ENCODE measurements around the gene FBXO36. TPM values are rescaled to one million over a fixed set of nuclear protein-coding genes. Genes with fewer than 3 reads are reported as not detected.
"Not testable (repeated sequence)": the region's sequence is repeated elsewhere in the genome, so short reads cannot be mapped to it uniquely, and the experiment has no call there.

The FBXO36 gene
- total and polyA plus RNA-seq, 10 of the 15 experiments (the other 5 are each of a cell fraction or from before 2014, with no cell fraction given): 0.79 to 2.7 (median 1.3) TPM

DNA sequence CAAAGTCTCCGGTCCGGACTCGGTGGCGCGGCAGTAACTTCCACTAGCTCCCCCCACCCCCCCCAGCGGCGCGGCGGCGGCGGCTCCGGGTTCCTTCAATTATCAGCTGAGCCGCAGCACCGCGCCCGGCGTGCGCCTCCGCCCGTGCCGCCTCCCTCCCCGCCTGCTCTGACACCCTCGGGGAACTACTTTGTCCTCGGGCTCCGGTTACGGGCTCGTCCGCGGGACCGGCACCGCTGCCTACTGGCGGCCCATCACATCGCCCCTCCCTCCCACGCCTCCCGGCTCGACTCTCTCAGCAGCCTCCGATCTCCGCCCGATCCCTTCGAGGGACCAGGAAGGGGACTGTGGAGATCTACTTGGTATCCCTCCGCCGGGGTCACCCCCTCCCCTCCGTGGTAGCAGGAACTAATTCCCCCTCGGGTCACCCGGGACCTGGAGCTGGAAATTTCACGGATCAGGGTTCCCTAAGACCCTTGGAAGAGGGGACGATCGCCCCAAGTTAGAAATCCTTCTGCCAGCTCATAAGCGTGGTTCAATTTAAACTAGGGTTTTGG is 333 bp upstream of the FBXO36 start, which contains the start of gene TRIP12 (continued):
- TF ChIP-seq CBFB (IDR thresholded peaks at IDR 0.05; ENCODE audit: low read depth) (0 out of 2 replicates have a peak, but pooled peaks have one; percentile 53), KDM1A (IDR thresholded peaks at IDR 0.05; ENCODE audit: borderline replicate concordance) (no peak), HDAC2 (IDR thresholded peaks at IDR 0.05) (no peak), EED (IDR thresholded peaks at IDR 0.05; ENCODE audit: low read depth) (peak; percentile 63), POLR2AphosphoS5 (IDR thresholded peaks at IDR 0.05; ENCODE audit: low read length) (no peak), BMI1 (IDR thresholded peaks at IDR 0.05; ENCODE audit: borderline replicate concordance) (no peak), POLR2A (IDR thresholded peaks at IDR 0.05; ENCODE audit: low read depth, low read length) (peak; percentile 63)

DNA sequence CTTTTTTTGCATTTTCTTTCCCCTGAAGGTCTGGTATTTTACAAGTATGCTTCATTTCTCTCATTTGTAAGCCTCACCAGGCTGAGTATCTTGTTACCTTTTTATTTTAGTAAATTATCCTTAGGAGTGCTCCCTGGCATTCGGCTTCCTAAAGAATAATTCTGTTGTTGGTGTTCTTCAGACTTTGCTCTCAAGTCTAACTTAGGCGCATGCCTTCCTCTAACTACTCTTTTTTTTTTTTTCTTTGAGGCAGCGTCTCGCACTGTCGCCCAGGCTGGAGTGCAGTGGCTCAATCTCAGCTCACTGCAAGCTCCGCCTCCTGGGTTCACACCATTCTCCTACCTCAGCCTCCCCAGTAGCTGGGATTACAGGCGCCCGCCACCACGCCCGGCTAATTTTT is 2.2 kb downstream of the FBXO36 start:
- 96% methylated on average over 10 of the region's 10 CpGs for WGBS (ENCODE audit: insufficient coverage, insufficient replicate concordance, low lambda C conversion rate, missing lambda C conversion rate)
- SMC1A ChIA-PET (ENCODE audit: uncharacterized antibody, unreplicated experiment); RAD21 ChIA-PET (ENCODE audit: unreplicated experiment); FAIRE-seq; H3K27me3 ChIP-seq (replicated peaks in 1 of 2; ENCODE audit: control insufficient read depth in 2 of 2, insufficient read depth in 2 of 2, low read length in 1 of 2); H2AFZ ChIP-seq (ENCODE audit: control insufficient read depth, low read depth, low read length); in situ Hi-C loops (cut with MboI); H3K9ac ChIP-seq (ENCODE audit: control insufficient read depth, insufficient read depth, low read length); DNase-seq (ENCODE audit: low read depth, low spot score); CTCF ChIA-PET; intact Hi-C loops (cut with micrococcal nuclease; ENCODE audit: unreplicated experiment); H3K4me2 ChIP-seq (ENCODE audit: control insufficient read depth, insufficient read depth); POLR2A ChIA-PET; H3K27ac ChIP-seq (ENCODE audit: control insufficient read depth, insufficient read depth); H3K4me1 ChIP-seq (ENCODE audit: control insufficient read depth, insufficient read depth, low read length); BruUV-seq (replicated peaks); H3K4me3 ChIP-seq; ATAC-seq; H4K20me1 ChIP-seq (ENCODE audit: control insufficient read depth, insufficient read depth); H3K9me3 ChIP-seq (replicated peaks; ENCODE audit: control insufficient read depth, insufficient read depth, low read length); H3K36me3 ChIP-seq (ENCODE audit: control insufficient read depth in 2 of 2, insufficient read depth in 2 of 2, low read length in 1 of 2): not testable (repeated sequence)
- peaks cover 25% of the 10 kb centered on the region for H3K79me2 ChIP-seq (ENCODE audit: control insufficient read depth, insufficient read depth, low read length)

DNA sequence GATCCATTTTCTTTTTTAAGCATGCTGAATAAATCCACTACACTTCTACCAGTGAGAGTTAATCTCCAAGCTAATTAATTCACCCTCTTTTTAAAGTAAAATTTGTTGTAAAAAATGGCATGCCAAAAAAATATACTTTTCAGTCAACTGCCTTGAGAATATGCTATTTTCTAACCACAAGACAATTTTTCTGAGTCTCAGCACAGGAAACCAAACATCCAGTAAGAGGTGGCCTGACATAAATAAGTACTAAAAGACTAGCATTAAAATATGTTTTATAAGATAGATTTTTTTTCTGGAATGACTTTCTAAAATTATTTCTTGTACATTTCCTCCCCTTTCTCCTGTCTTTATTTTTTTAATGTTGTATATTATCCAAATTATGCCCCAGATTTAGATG is 2.9 kb downstream of the FBXO36 start:
- intact Hi-C loops (cut with micrococcal nuclease; ENCODE audit: unreplicated experiment): no loop called here
- Histone ChIP-seq H2AFZ (ENCODE audit: control insufficient read depth, low read depth, low read length) (no peak overlapping the region), H3K4me2 (ENCODE audit: control insufficient read depth, insufficient read depth) (no peak overlapping the region), H3K36me3 (ENCODE audit: control insufficient read depth in 2 of 2, insufficient read depth in 2 of 2, low read length in 1 of 2) (no peaks in the 10 kb centered on the region), H4K20me1 (ENCODE audit: control insufficient read depth, insufficient read depth) (no peaks in the 10 kb centered on the region; the same call in 1 of the 2 replicates), H3K4me3 (no peak overlapping the region), H3K9ac (ENCODE audit: control insufficient read depth, insufficient read depth, low read length) (no peak overlapping the region), H3K9me3 (replicated peaks; ENCODE audit: control insufficient read depth, insufficient read depth, low read length) (no peaks in the 10 kb centered on the region), H3K27ac (ENCODE audit: control insufficient read depth, insufficient read depth) (no peak overlapping the region), H3K79me2 (ENCODE audit: control insufficient read depth, insufficient read depth, low read length) (peaks cover 18% of the 10 kb centered on the region), H3K4me1 (ENCODE audit: control insufficient read depth, insufficient read depth, low read length) (no peaks in the 10 kb centered on the region), H3K27me3 (replicated peaks in 1 of 2; ENCODE audit: control insufficient read depth in 2 of 2, insufficient read depth in 2 of 2, low read length in 1 of 2) (no peaks in the 10 kb centered on the region)
- ChIA-PET CTCF (interaction anchor here (0.5 kb wide), 1 partner anchor 23 kb away, joined by 5 read pairs; no protein-coding TSS in a partner anchor), SMC1A (ENCODE audit: uncharacterized antibody, unreplicated experiment) (interaction anchor here (1.2 kb wide), 1 partner anchor 110 kb away, joined by 3 read pairs; no protein-coding TSS in a partner anchor), RAD21 (ENCODE audit: unreplicated experiment) (no interaction called here), POLR2A (no interaction called here)
- in situ Hi-C loops (cut with MboI): no loop called here
- no peak for FAIRE-seq
- ATAC-seq: no peak
- DNase-seq (ENCODE audit: low read depth, low spot score): no peak
- TSS peak; percentile 42 for BruUV-seq (replicated peaks)
- no peak for TF ChIP-seq NFXL1 (IDR thresholded peaks at IDR 0.05; ENCODE audit: borderline replicate concordance)
- no peak for TF ChIP-seq NBN (IDR thresholded peaks at IDR 0.05)
- TF ChIP-seq HDAC2 (IDR thresholded peaks at IDR 0.05): no peak
- TF ChIP-seq BMI1 (IDR thresholded peaks at IDR 0.05; ENCODE audit: borderline replicate concordance): no peak
- TF ChIP-seq, protein P1, sequence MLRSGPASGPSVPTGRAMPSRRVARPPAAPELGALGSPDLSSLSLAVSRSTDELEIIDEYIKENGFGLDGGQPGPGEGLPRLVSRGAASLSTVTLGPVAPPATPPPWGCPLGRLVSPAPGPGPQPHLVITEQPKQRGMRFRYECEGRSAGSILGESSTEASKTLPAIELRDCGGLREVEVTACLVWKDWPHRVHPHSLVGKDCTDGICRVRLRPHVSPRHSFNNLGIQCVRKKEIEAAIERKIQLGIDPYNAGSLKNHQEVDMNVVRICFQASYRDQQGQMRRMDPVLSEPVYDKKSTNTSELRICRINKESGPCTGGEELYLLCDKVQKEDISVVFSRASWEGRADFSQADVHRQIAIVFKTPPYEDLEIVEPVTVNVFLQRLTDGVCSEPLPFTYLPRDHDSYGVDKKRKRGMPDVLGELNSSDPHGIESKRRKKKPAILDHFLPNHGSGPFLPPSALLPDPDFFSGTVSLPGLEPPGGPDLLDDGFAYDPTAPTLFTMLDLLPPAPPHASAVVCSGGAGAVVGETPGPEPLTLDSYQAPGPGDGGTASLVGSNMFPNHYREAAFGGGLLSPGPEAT (IDR thresholded peaks at IDR 0.05; ENCODE audit: low read depth): no peak
- TF ChIP-seq NFYA (IDR thresholded peaks at IDR 0.05; ENCODE audit: borderline replicate concordance, low read depth, low read length): no peak
- no peak for TF ChIP-seq ZZZ3 (IDR thresholded peaks at IDR 0.05; ENCODE audit: control insufficient read depth, insufficient read length, low read depth)

All from GM12878 (cell line).